NCI-H1436 treated with DMSO at 0.1 percent for 48 hours (cell line): ENCODE measurements around the gene PLXNA2.

ENCODE experiments used
- DNase-seq: peaks from one replicate; lab custom pipeline; 2025; lab: John Stamatoyannopoulos, UW

Gene PLXNA2

GRCh38 chr1:208203848-208204609, 40.2 kb downstream of the PLXNA2 start:
- DNase-seq, result no peak

DNA sequence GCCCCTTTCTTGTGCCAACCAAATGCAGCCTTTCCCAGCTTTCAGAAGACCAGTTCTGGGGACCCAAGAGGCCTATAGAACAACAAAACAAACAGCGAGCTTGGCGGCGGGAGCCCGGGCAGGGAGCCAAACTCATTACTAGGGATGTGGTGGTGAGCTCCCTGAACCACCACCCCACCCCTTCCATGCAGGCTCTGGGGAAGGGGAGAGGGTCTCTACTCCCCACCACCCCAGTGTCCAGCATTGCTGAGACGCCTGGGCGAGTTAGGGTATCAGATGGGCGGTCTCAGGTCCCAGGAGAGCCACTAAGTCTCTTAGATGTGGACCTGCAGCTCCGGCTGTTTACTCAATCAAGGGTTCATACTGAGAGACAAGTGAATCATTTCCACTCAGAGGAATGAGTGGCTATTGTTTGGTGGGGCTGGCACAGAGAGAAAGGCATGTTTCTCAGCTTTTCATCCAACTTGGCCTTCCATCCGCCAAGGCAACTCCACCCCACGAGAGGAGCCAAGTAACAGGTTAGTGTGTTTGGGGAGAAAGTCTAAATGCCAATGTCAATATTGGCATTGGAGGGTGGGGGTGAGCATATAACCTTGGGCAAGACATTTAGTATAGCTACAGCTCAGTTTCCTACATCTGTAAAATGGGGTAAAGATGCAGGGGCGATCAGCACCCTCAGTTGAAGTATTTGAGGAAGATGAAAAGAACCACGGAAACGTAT, 40.9 kb downstream of the PLXNA2 start:
- peak; percentile 91 for DNase-seq

DNA sequence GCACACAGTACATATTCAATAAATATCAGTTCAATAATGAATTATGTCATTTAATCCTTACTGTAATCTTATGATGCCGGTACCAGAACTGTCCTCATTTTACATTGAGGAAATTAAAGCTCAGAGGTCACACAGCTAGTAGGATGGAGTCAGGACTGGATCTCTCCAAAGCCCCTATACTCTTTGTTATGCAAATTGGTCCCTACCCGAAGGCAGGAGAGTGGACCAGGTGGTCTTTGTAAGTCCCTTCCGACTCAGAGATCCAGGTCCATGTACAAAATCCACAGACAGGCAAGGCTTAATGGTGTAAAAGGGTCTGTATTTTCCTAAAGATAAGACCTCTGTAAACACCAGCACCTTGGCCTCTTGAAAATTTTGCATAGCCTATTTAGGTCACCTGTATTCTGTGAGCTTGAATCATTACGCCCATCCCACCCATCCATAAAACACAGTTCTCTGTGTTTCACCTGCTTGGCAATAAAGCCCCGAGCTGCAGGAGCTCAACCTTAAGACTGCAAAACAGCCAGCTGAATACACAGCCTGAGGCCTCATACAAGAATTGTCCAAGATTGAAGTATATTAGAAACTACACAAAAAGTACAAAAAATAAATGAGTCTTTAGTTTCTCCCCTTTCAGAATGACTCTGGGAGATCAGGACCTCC, 41.7 kb downstream of the PLXNA2 start:
- DNase-seq, result no peak

DNA sequence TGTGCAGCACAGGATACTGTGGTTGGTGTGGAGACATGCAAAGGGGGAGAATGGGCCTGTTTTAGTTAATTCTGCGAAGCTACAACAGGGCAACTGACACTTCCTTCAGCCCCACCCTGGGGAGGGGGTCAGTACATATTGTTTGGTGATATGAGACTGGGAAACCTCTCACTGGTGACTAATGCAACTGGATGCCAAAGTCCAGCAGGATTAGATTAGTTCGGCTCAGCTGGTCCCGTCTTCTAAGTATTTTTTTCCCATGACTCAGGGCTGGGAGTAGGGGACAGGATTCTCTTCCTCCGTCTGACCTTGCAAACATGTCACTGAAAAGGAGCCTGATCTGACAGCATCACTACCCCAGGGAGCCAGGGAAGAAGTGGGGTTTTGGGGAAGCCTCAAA, 43.0 kb downstream of the PLXNA2 start:
- no peak for DNase-seq

GRCh38 chr1:208200116-208200515, 44.1 kb downstream of the PLXNA2 start:
- DNase-seq, result no peak

DNA sequence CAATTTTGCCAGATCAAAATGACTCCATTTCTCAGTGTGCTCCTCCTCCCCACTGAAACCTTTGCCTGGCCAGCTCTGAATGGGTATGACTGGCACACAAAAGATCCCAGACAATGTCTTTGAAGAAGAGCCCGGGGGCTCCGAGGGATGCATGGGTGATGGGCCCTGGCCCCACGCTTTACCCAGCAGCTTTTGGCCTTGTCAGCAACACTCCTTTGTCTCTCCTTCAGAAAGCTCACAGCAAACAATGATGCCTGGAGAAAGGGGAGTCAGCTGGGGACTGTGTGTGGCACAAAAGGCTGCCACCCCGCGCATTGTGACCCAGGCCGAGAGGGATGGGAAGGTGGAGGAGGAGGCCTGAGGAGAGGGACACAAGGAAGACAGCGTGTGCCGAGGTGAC, 45.9 kb downstream of the PLXNA2 start:
- no peak for DNase-seq

- DNase-seq, result no peak
These were observed 49.2 kb downstream of the PLXNA2 start for GRCh38 chr1:208194944-208195343.

GRCh38 chr1:208192995-208193394, 51.2 kb downstream of the PLXNA2 start:
- no peak for DNase-seq

GRCh38 chr1:208190784-208191183, 53.4 kb downstream of the PLXNA2 start:
- no peak for DNase-seq

GRCh38 chr1:208189716-208190115, 54.5 kb downstream of the PLXNA2 start:
- no peak for DNase-seq

DNA sequence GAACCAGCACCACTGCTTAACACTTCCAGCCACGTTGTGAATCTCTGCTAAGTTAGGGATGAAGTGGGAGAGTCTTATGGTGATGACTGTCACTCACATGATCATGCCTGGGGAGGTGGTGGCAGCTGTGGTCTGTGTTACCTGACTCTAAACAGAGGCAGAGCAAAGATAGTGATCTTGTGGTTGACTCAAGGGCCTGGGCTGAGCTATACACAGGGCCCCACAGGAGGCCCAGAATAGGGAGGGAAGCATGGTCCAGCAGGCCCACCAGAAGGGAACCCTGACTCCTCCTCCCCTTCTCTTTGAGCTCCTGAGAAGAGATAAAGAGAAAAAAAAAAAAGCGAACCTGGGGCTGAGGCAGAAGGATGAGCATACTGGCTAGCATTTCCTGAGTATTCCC, 55.0 kb downstream of the PLXNA2 start:
- no peak for DNase-seq

DNA sequence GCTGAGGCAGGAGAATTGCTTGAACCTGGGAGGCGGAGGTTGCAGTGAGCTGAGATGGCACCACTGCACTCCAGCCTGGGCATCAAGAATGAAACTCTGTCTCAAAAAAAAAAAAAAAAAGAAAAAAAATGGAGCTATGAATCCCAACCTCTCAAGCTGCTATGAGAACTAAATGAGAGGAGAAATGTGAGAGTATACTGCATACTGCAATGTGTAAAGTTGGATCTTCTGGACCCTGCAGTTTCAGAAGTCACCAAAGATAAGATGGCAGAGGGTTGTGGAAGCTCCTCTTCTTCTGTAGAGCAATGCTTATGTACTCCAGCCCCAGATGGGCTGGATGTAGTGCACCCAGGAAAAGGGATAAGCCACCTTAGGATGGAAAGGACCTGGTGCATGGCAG, 55.6 kb downstream of the PLXNA2 start:
- no peak for DNase-seq

GRCh38 chr1:208187499-208188041, 56.6 kb downstream of the PLXNA2 start:
- no peak for DNase-seq

GRCh38 chr1:208185801-208186231, 58.4 kb downstream of the PLXNA2 start:
- DNase-seq, result no peak

- DNase-seq, result no peak
These were observed 59.1 kb downstream of the PLXNA2 start for GRCh38 chr1:208184966-208185654.

DNA sequence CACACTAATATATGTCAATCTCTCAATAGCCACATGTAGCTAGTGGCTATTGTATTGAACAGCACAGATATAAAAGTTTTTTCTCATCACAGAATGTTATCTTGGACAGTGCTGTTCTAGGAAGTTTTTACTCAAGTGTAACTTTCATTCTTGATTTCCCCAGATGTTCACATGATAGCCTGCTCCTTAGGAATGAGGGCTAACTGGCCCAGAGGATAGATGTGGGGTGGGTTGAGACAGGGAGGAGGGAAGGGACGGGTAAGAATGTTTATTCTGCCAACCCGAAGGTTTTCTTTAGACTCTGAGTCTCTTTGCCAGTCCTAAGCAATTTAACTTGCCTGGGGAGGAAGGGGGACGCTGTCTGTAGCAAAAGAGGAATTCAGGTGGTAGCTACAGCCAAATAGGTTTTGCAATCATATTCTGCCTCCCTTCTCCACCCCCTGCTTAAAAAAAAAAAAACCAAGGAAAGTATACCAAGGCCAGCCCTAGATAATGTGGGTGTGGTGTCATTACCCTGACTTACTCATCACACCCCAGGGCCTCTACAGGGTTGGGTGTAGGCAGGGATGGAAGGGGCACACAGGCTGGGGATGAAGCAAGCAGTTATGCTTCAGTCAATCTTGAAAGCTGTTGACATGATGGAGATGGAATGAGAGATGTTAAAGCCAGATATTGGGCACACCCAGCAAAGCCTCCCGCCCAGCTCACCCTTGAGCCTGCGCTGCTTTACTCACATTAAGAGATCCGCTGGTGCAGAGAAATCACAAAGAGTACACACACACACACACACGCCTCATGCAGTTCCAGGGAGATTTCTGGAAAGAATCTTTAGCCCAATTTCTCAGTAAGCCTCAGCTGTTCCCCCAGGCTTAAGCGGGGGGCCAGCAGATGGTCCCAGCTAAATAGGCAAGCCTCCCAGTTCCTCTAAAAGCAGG, 59.9 kb downstream of the PLXNA2 start:
- peak; percentile 41 for DNase-seq

DNA sequence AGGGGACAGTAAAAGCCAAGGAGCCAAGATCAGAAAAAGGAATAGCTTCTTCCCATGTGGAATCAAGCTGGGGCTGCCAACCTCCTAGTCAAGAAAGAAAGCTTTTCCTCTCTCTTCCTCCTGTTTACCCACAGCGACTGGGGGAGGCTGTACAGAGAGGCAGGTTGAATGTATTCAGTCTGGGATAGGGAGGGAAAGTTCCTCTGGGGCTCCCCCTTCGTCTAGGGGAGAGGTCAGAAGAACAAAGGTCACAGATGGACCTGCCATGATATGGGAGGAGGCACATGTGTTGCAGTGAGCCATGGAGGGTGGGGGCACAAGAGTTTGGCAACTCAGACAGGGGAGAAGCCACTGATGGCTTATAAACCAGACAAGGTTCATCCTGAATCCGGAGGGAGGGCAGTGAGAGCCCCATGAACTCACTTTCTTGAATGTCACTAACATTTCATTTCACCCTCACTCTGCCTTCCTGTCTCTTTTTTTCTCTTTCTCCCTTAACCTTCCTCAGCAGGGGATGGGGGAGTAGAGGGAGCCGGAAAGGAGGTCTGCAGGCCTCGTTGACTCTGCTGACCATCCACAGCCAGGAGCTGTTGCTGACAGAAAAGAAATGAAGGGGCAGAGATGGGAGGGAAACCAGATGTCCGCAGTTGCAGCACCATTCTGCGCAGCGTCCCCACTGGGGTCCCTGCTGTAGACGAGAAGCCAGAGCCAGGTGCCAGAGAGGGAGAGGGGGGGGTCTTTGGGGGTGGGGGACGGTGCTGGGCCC, 61.1 kb downstream of the PLXNA2 start:
- no peak for DNase-seq

GRCh38 chr1:208181364-208181763, 62.8 kb downstream of the PLXNA2 start:
- DNase-seq, result no peak

DNA sequence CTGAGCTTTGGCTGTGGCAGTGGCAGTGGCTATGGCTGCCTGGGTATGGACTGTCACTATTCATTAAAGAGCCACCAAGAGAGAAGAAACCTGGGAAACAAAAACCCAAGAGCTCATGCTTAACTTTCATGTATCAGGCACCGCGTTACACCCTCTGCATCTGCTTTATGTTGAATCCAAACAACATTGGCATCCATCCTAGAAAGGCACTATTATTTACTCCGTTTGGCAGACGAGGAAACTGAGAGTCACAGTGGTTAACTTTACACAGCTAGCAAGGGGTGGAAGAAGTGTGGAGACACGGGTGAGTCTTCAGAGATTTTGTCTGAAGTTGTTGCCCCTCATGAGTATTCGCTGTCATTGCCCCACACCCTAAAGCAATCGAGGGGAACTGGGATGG, 63.8 kb downstream of the PLXNA2 start:
- DNase-seq, result no peak

DNA sequence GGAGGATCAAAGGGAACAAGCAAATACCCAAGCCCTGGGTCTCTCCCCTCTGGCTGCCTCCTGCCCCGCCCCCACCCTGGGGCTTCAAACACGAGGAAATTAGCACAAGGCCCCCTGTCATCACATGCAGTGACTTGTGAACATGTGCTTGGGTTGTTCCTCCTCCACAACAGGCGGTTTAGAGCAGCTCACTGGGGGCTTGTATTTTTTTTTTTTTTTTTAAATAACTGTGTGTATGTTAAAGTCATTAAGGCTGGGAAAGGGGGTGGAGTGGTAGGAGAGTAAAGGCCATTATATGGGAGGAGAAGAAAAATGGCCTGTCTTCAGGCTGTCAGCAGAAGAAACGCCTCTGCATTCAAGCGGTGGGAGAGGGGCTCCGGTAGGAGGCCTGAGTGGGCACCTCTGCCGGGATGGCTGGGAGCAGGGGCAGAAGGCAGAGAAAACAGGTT, 64.2 kb downstream of the PLXNA2 start:
- no peak for DNase-seq
